ENCODE results near the gene NUDT16L1. TPM values are rescaled to one million over a fixed set of nuclear protein-coding genes. Genes with fewer than 3 reads are reported as not detected.

NUDT16L1 gene
- total and polyA plus RNA-seq, 9 of the 15 experiments (the other 6 are each of a cell fraction or from before 2014, with no cell fraction given) = 1.4 to 37.6 (median 13.7) TPM

GRCh38 chr16:4654964-4655590 is 38.3 kb upstream of the NUDT16L1 start:
- CTCF ChIA-PET (ENCODE audit: low intra/inter-chr PET ratio) = no interaction called here

GRCh38 chr16:4655801-4656200 is 37.6 kb upstream of the NUDT16L1 start:
- Histone ChIP-seq H3K4me2 (ENCODE audit: insufficient read depth, low read length) (no peak overlapping the region), H2AFZ (ENCODE audit: low read depth, low read length) (no peak overlapping the region), H3K9me3 (replicated peaks; ENCODE audit: control insufficient read depth, insufficient read depth, low read depth, low read length) (no peaks in the 10 kb centered on the region), H3K79me2 (ENCODE audit: control insufficient read depth, insufficient read depth, low read length) (no peaks in the 10 kb centered on the region), H3K27me3 (ENCODE audit: control insufficient read depth in 2 of 2, insufficient read depth in 2 of 2, low read length in 2 of 2) (no peaks in the 10 kb centered on the region), H3K9me1 (ENCODE audit: control insufficient read depth, insufficient read depth, low read length) (no peaks in the 10 kb centered on the region), H3K27ac (ENCODE audit: extremely low read depth, low read depth, low read length) (no peak overlapping the region), H3K36me3 (ENCODE audit: control insufficient read depth, insufficient read depth, low read length) (peaks cover 67% of the 10 kb centered on the region; the same call in 2 of the 3 replicates), H3K9ac (ENCODE audit: insufficient read depth in 1 of 2, low read depth in 2 of 2, low read length in 2 of 2) (peak overlapping the region in 1 of 2 experiments; percentile 26; a peak in 2 of 4 replicates), H4K20me1 (replicated peaks; ENCODE audit: control insufficient read depth, insufficient read depth, low read length) (no peaks in the 10 kb centered on the region), H3K4me1 (replicated peaks in 1 of 2; ENCODE audit: control insufficient read depth in 2 of 2, insufficient read depth in 2 of 2, low read length in 2 of 2) (peaks cover 0 to 20% of the 10 kb centered on the region in 2 experiments; a peak in 2 of 5 replicates), H3K4me3 (no peak overlapping the region)
- no TSS peak for BruUV-seq (replicated peaks)
- WGBS (ENCODE audit: insufficient coverage, low coverage, missing lambda C conversion rate) = 89% methylated on average over 6 of the region's 6 CpGs
- ATAC-seq (no peak), DNase-seq (ENCODE audit: extremely low read depth in 1 of 4, low spot score in 3 of 4) (no peak), FAIRE-seq (no peak)
- ChIA-PET CTCF (ENCODE audit: low intra/inter-chr PET ratio) (no interaction called here), POLR2A (no interaction called here)
- TF ChIP-seq IRF9 (tag; IDR thresholded peaks at IDR 0.05) = no peak
- 0 out of 2 replicates have a peak, but pooled peaks have one; percentile 19 for TF ChIP-seq POLR2G (IDR thresholded peaks at IDR 0.05; ENCODE audit: low read depth, low read length)
- in situ Hi-C loops (cut with MboI) (no loop called here), intact Hi-C loops (cut with micrococcal nuclease) (no loop called here)

More at GRCh38 chr16:4654964-4655590, 38.3 kb upstream of the NUDT16L1 start:
- H3K79me2 ChIP-seq (ENCODE audit: control insufficient read depth, insufficient read depth, low read length) = peaks cover 3% of the 10 kb centered on the region; the same call in 1 of the 3 replicates
- BruUV-seq (replicated peaks) = no TSS peak
- POLR2A ChIA-PET = no interaction called here
- DNase-seq (ENCODE audit: extremely low read depth in 1 of 4, low spot score in 3 of 4) (no peak), ATAC-seq (no peak), FAIRE-seq (no peak)
- H3K9ac ChIP-seq (ENCODE audit: insufficient read depth in 1 of 2, low read depth in 2 of 2, low read length in 2 of 2) = peak overlapping the region in 1 of 2 experiments; percentile 26; a peak in 1 of 4 replicates
- intact Hi-C loops (cut with micrococcal nuclease) = no loop called here
- H3K9me3 ChIP-seq (replicated peaks; ENCODE audit: control insufficient read depth, insufficient read depth, low read depth, low read length) = no peaks in the 10 kb centered on the region
- peaks cover 0 to 24% of the 10 kb centered on the region in 2 experiments; a peak in 2 of 5 replicates for H3K4me1 ChIP-seq (replicated peaks in 1 of 2; ENCODE audit: control insufficient read depth in 2 of 2, insufficient read depth in 2 of 2, low read length in 2 of 2)
- H3K36me3 ChIP-seq (ENCODE audit: control insufficient read depth, insufficient read depth, low read length) = peaks cover 72% of the 10 kb centered on the region; the same call in 2 of the 3 replicates
- H3K4me3 ChIP-seq = no peak overlapping the region
- no peaks in the 10 kb centered on the region for H4K20me1 ChIP-seq (replicated peaks; ENCODE audit: control insufficient read depth, insufficient read depth, low read length)
- TF ChIP-seq NFIC (IDR thresholded peaks at IDR 0.05) (peak; percentile 86), CHD1 (IDR thresholded peaks at IDR 0.05; ENCODE audit: low read length) (no peak), POLR2A (conservative IDR thresholded peaks at IDR 0.05) (no peak)
- H3K27ac ChIP-seq (ENCODE audit: extremely low read depth, low read depth, low read length) = no peak overlapping the region
- in situ Hi-C loops (cut with MboI) = no loop called here
- H2AFZ ChIP-seq (ENCODE audit: low read depth, low read length) = no peak overlapping the region
- no peak overlapping the region for H3K4me2 ChIP-seq (ENCODE audit: insufficient read depth, low read length)
- H3K9me1 ChIP-seq (ENCODE audit: control insufficient read depth, insufficient read depth, low read length) = no peaks in the 10 kb centered on the region
- H3K27me3 ChIP-seq (ENCODE audit: control insufficient read depth in 2 of 2, insufficient read depth in 2 of 2, low read length in 2 of 2) = no peaks in the 10 kb centered on the region
- 98% methylated on average over 10 of the region's 12 CpGs for WGBS (ENCODE audit: insufficient coverage, low coverage, missing lambda C conversion rate)
